ENCODE data around the gene COX8C.

Gene COX8C, protein sequence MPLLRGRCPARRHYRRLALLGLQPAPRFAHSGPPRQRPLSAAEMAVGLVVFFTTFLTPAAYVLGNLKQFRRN

DNA sequence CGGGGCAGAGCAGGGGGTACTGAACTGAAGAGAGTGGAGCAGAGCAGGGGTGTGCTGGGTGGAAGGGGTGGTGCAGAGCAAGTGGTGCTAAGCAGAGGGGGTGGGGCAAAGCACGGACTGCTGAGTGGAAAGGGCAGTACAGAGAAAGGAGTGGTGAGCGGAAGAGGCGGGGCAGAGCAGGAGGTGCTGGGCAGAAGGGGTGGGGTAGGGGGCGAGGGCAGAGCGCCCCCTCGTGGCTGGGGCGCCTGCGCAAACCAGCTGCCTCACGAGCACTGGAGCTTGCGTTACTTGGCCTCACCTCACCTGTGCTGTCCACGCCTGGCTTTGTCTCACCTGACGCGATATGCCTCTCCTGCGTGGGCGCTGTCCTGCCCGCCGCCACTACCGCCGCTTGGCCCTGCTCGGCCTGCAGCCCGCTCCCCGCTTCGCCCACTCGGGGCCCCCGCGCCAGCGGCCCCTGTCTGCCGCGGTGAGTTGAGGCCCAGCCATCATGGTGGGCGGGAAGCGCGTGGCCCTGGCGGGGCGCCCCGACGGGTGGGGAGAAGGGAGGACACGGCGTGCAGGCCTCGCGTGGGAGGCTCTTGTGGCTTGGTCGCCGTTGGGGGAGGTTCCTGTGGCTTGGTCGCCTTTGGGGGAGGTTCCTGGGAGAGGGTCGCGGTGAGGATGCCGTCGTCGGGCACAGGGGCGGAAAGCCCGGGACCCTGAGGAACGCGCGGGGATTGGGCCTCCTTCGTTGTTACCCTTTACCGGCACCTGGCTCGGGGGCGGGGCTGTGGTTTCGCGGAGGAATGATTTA lies at the start of gene COX8C:
COX8C (plus strand) TSS at position 257 of the 796 bp plus-strand sequence; CDS start at position 344, 87 bp downstream.
- DNase-seq, result no peak

GRCh38 chr14:93299416-93299815 lies 47.6 kb upstream of the COX8C start:
- DNase-seq, result no peak

DNA sequence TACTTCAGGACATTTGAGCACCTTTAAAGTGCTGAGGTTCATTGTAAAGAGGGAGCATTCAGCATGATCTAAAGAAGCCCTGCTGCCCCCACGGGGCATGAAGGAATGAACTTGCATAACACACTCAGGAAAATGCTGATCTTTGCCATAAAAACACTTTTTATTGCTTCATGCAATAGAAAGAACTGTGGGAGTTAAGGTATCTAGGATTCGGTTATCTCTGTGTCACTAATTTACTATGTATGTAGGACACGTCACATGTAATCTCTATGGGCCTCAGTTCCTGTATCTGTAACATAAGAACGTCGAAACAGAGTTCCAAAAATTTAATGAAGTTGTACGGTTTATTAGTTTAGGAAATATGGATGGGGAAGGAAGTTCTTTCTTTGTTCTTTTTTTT lies 47.1 kb upstream of the COX8C start:
- DNase-seq, result no peak

DNA sequence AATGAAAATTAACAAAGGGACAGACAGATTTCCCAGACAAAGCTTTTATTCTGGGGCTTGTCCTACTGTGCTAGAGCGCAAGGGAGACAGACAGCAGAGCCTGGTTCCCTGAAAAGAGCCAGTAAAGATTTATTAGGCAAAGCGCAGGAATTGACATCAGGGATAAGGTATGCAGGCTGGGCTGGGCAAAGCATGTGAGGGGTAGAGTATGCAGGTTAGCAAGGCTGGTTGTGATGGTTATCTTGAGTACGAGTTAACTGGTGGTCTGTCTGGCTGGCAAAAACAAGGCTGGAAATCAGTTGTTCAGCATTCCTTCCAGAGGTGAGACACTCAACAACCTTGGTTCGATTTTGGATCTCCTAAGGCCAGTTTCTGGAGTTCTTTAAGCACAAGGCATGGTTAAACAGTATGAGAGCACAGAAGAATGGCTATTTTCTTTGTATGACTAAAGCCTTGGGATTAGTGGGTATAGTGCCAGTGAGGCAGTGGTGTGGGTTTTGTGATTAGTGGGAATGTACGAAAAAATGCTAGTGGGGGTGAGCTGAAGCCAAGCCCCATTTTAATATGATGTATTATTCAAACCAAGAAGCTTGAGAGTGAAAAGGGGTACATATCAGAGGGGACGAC lies 45.0 kb upstream of the COX8C start:
- no peak for DNase-seq

GRCh38 chr14:93302688-93303581 lies 44.0 kb upstream of the COX8C start:
- no peak for DNase-seq

- DNase-seq, result no peak
Observed at GRCh38 chr14:93303659-93304058, 43.3 kb upstream of the COX8C start.

DNA sequence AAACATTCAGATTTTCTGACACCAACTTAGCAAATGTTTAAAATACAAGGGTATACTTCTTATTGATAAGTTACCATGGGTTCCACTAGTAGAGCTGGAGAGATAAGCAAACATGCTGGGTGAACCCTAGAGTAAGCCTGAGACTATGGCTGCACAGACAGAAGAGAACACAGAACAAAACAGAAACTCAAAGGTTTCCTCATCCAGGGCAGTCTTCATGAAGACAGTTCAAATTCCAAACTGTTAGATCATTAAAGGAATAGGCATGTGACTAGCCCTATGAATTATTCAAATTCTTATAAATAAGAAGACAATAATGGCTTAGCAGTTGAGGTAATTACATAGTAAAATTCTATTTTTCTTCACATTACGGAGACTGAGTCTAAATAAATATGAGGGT lies 42.2 kb upstream of the COX8C start:
- no peak for DNase-seq

DNA sequence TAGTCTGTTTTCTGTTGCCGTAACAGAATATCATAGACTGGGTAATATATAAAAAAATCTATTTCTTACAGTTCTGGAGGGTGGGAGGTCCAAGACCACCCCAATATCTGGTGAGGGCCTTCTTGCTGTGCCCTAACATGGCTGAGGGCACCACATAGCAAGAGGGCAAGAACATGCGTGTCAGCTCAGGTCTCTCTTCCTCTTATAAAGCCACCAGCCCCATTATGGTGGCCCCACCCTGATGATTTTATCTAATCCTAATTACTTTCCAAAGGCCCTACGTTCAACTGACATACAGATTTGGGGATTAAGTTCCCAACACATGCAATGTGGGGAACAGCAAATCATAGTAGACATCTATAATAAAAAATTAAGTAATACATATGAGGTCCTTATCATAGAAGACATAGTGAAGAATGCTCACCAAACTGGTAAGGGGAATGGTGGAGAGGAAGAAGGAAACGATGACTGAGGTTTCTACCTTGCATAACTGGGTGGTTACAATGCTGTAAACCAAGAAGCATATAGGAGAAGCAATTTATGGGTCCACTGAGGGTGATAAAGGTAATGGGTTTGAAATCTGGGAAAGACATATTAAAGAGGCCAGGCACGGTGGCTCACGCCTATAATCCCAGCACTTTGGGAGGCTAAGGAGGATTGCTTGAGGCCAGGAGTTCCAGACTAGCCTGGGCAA lies 41.1 kb upstream of the COX8C start:
- no peak for DNase-seq

GRCh38 chr14:93306812-93307211 lies 40.2 kb upstream of the COX8C start:
- no peak for DNase-seq

GRCh38 chr14:93308686-93309345 lies 38.2 kb upstream of the COX8C start:
- no peak for DNase-seq

DNA sequence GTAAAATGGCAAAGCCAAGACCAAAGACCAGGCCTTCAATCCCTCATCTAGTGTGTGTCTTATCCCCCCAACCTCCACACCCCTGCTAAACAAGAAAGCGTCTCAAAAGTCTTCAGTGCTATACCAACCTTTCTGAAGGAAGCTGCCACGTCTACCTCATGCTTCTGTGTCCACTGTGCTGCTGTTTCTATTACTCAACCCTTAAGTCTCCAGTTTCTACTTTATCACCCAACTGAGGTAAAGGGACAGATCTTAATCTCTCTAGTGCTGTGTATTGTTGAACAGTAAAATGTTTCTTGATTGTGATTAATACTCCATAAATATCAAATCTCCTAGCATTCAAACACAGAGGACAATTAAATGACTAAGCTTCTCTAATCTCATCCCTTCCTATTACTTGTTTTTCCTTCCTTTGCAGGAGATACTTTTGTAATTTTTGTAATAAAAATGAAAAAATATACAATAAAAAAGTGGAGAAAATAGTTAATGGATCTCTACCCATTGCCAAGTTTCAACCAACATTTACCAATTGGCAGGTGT lies 37.5 kb upstream of the COX8C start:
- no peak for DNase-seq

DNA sequence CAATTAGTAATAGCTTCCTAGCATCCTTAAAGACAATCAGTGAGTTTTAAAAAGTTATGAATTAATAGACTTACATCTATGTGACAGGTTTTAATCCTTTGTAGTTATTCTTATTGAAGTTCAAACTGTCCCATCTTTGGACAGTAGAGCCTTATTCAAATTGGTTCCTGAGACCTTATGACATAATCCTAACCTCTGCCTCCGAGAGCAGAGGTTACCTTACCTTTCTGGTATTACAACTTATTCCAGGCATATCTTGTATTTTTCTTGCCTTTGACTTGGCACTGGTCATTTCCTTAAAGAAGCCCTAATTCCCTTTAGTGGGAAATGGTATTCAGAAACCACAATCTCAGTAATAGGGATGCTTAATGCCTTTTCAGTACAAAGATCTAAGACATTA lies 35.9 kb upstream of the COX8C start:
- DNase-seq, result no peak

DNA sequence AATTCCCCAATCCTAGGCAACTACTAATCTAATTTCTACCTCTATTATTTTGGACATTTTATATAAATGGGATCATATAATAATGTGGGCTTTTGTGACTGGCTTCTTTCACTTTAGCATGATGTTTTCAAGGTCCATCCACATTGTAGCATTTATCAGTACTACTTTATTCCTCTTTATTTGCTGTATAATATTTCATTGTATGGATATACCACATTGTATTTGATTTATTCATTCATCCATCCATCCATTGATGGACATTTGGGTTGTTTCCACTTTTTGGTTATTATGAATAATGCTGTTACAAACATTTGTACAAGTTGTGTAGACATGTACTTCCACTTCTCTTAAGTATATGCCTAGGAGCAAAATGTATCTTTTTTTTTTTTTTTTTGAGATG lies 31.4 kb upstream of the COX8C start:
- DNase-seq, result no peak

DNA sequence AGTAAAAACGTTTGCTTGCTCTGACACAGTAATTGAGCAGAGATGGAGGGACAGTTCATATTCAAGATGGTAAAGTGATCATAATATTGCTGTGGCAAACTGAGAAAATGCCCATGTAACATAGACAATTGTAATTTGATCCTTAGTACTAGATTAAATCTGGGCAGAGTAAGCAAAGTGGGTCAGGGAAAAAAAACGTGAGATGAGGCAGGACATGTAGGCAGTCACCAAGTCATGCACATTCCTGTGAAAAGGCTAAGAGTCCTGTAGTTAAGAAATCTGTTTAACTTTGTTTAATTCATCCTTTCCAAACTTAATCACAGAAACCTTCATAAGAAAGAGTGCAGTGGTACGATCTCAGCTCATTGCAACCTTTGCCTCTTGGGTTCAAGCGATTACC lies 30.3 kb upstream of the COX8C start:
- DNase-seq, result no peak

GRCh38 chr14:93317210-93317874 lies 29.6 kb upstream of the COX8C start:
- no peak for DNase-seq

- DNase-seq, result no peak
Observed at GRCh38 chr14:93317875-93318807, 28.8 kb upstream of the COX8C start.

DNA sequence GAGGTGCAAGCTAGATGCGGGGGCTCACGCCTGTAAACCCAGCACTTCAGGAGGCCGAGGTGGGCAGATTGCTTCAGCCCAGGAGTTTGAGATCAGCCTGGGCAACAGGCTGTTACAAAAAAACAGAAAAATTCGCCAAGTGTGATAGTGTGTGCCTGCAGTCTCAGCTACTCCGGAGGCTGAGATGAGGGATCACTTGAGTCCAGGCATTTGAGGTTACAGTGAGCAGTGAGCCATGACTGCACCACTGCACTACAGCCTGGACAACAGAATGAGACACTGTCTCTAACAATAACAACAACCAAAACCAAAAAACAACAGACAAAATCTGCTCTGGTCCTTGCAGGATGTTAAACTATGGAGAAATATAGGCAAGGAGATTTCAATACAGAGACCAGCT lies 28.1 kb upstream of the COX8C start:
- no peak for DNase-seq

- DNase-seq, result no peak
Observed at GRCh38 chr14:93319494-93319893, 27.5 kb upstream of the COX8C start.

- DNase-seq, result no peak
Observed at GRCh38 chr14:93319958-93320357, 27.0 kb upstream of the COX8C start.

GRCh38 chr14:93320489-93320888 lies 26.5 kb upstream of the COX8C start:
- no peak for DNase-seq

Measured in stimulated activated naive CD4-positive, alpha-beta T cell (primary cell).